ENCODE results near the gene ZNF839.
"Not testable (repeated sequence)": the region's sequence is repeated elsewhere in the genome, so short reads cannot be mapped to it uniquely, and the experiment has no call there.

ZNF839 gene

GRCh38 chr14:102333795-102334705, 14.5 kb downstream of the ZNF839 start:
- no peak for DNase-seq (ENCODE audit: low read depth in 1 of 2, low spot score in 1 of 2)
- in situ Hi-C loops (cut with HindIII; ENCODE audit: low pct_unique_long_range_greater_than_20kb, low sequenced_read_pairs): no loop called here
- no peak for TF ChIP-seq JUND (IDR thresholded peaks at IDR 0.05; ENCODE audit: low read depth)

GRCh38 chr14:102335163-102335562, 15.6 kb downstream of the ZNF839 start:
- TF ChIP-seq JUND (IDR thresholded peaks at IDR 0.05; ENCODE audit: low read depth): no peak
- in situ Hi-C loops (cut with HindIII; ENCODE audit: low pct_unique_long_range_greater_than_20kb, low sequenced_read_pairs): no loop called here
- DNase-seq (ENCODE audit: low read depth in 1 of 2, low spot score in 1 of 2): no peak

- DNase-seq (ENCODE audit: low read depth in 1 of 2, low spot score in 1 of 2): no peak
- TF ChIP-seq JUND (IDR thresholded peaks at IDR 0.05; ENCODE audit: low read depth): no peak
- in situ Hi-C loops (cut with HindIII; ENCODE audit: low pct_unique_long_range_greater_than_20kb, low sequenced_read_pairs): no loop called here
These were observed 19.2 kb downstream of the ZNF839 start for GRCh38 chr14:102338724-102339123.

GRCh38 chr14:102341566-102341965, 22.0 kb downstream of the ZNF839 start:
- no peak for TF ChIP-seq JUND (IDR thresholded peaks at IDR 0.05; ENCODE audit: low read depth)
- in situ Hi-C loops (cut with HindIII; ENCODE audit: low pct_unique_long_range_greater_than_20kb, low sequenced_read_pairs): no loop called here
- no peak for DNase-seq (ENCODE audit: low read depth in 1 of 2, low spot score in 1 of 2)

GRCh38 chr14:102342238-102342637, 22.7 kb downstream of the ZNF839 start:
- DNase-seq (ENCODE audit: low read depth in 1 of 2, low spot score in 1 of 2): no peak
- TF ChIP-seq JUND (IDR thresholded peaks at IDR 0.05; ENCODE audit: low read depth): no peak
- in situ Hi-C loops (cut with HindIII; ENCODE audit: low pct_unique_long_range_greater_than_20kb, low sequenced_read_pairs): no loop called here

GRCh38 chr14:102344084-102344483, 24.5 kb downstream of the ZNF839 start:
- in situ Hi-C loops (cut with HindIII; ENCODE audit: low pct_unique_long_range_greater_than_20kb, low sequenced_read_pairs): no loop called here
- DNase-seq (ENCODE audit: low read depth in 1 of 2, low spot score in 1 of 2): no peak

GRCh38 chr14:102344485-102344884, 24.9 kb downstream of the ZNF839 start:
- no peak for DNase-seq (ENCODE audit: low read depth in 1 of 2, low spot score in 1 of 2)
- in situ Hi-C loops (cut with HindIII; ENCODE audit: low pct_unique_long_range_greater_than_20kb, low sequenced_read_pairs): no loop called here

More at GRCh38 chr14:102344084-102344483, 24.5 kb downstream of the ZNF839 start:
- TF ChIP-seq JUND (IDR thresholded peaks at IDR 0.05; ENCODE audit: low read depth): no peak

GRCh38 chr14:102345232-102345631, 25.7 kb downstream of the ZNF839 start:
- in situ Hi-C loops (cut with HindIII; ENCODE audit: low pct_unique_long_range_greater_than_20kb, low sequenced_read_pairs): no loop called here
- no peak for TF ChIP-seq JUND (IDR thresholded peaks at IDR 0.05; ENCODE audit: low read depth)
- no peak for DNase-seq (ENCODE audit: low read depth in 1 of 2, low spot score in 1 of 2)

More at GRCh38 chr14:102344485-102344884, 24.9 kb downstream of the ZNF839 start:
- no peak for TF ChIP-seq JUND (IDR thresholded peaks at IDR 0.05; ENCODE audit: low read depth)

- no peak for TF ChIP-seq JUND (IDR thresholded peaks at IDR 0.05; ENCODE audit: low read depth)
These were observed 27.1 kb downstream of the ZNF839 start for GRCh38 chr14:102346645-102347044.

GRCh38 chr14:102348376-102348775, 28.8 kb downstream of the ZNF839 start:
- TF ChIP-seq JUND (IDR thresholded peaks at IDR 0.05; ENCODE audit: low read depth): no peak
- no peak for DNase-seq (ENCODE audit: low read depth in 1 of 2, low spot score in 1 of 2)
- in situ Hi-C loops (cut with HindIII; ENCODE audit: low pct_unique_long_range_greater_than_20kb, low sequenced_read_pairs): no loop called here

More at GRCh38 chr14:102346645-102347044, 27.1 kb downstream of the ZNF839 start:
- DNase-seq (ENCODE audit: low read depth in 1 of 2, low spot score in 1 of 2): no peak
- in situ Hi-C loops (cut with HindIII; ENCODE audit: low pct_unique_long_range_greater_than_20kb, low sequenced_read_pairs): no loop called here

- TF ChIP-seq JUND (IDR thresholded peaks at IDR 0.05; ENCODE audit: low read depth): no peak
- DNase-seq (ENCODE audit: low read depth in 1 of 2, low spot score in 1 of 2): no peak
- in situ Hi-C loops (cut with HindIII; ENCODE audit: low pct_unique_long_range_greater_than_20kb, low sequenced_read_pairs): no loop called here
These were observed 31.5 kb downstream of the ZNF839 start for GRCh38 chr14:102351023-102351422.

GRCh38 chr14:102351593-102351992, 32.0 kb downstream of the ZNF839 start:
- in situ Hi-C loops (cut with HindIII; ENCODE audit: low pct_unique_long_range_greater_than_20kb, low sequenced_read_pairs); DNase-seq (ENCODE audit: low read depth in 1 of 2, low spot score in 1 of 2): not testable (repeated sequence)

- no peak for DNase-seq (ENCODE audit: low read depth in 1 of 2, low spot score in 1 of 2)
- in situ Hi-C loops (cut with HindIII; ENCODE audit: low pct_unique_long_range_greater_than_20kb, low sequenced_read_pairs): no loop called here
- no peak for TF ChIP-seq JUND (IDR thresholded peaks at IDR 0.05; ENCODE audit: low read depth)
These were observed 32.7 kb downstream of the ZNF839 start for GRCh38 chr14:102352213-102352612.
